Breast epithelium (tissue), 4 donors: ENCODE results near the gene CEBPA. TPM values are rescaled to one million over a fixed set of nuclear protein-coding genes. Genes with fewer than 3 reads are reported as not detected.

Experiments
- DNase-seq, 2 donors: peaks; one replicate each; pipeline ENCODE4 v3.0.0-alpha.2; 2019; ENCODE audit warnings: low spot score in 2 of 2
- H3K27ac ChIP-seq, 2 donors: fragments of 200-600 bp; sonication (generic) in 1 of 2; one replicate each; pipeline ENCODE4 v1.5.1; 2016 to 2019; ENCODE audit warnings: mild to moderate bottlenecking in 1 of 2
- H3K27me3 ChIP-seq, 2 donors: fragments of 200-600 bp; sonication (generic) in 1 of 2; one replicate each; pipeline versions ENCODE4 v1.5.1 to v1.6.0; 2017 to 2019; ENCODE audit warnings: control low read depth in 1 of 2, mild to moderate bottlenecking in 1 of 2
- H3K36me3 ChIP-seq: fragments of 200-600 bp; one replicate; pipeline ENCODE4 v1.5.1; 2019
- H3K4me1 ChIP-seq, 2 donors: fragments of 200-600 bp; sonication (generic); one replicate each; pipeline ENCODE4 v1.5.1; 2016 to 2019; ENCODE audit warnings: control low read depth in 1 of 2
- H3K4me3 ChIP-seq, 3 donors: fragments of 200-600 bp; sonication (generic); 1 replicate in 2 of 3; 2 replicates in 1 of 3; pipeline ENCODE4 v1.5.1; 2016 to 2019; ENCODE audit warnings: mild to moderate bottlenecking in 3 of 3, moderate library complexity in 2 of 3
- H3K9me3 ChIP-seq, 2 donors: fragments of 200-600 bp; sonication (generic) in 1 of 2; one replicate each; pipeline ENCODE4 v1.5.1; 2016 to 2019; ENCODE audit warnings: control low read depth in 1 of 2
- POLR2A ChIP-seq: fragments of 450-650 bp; IDR thresholded peaks from one replicate; pipeline ENCODE4 v1.6.1; 2016; ENCODE audit warnings: antibody characterized with exemption, mild to moderate bottlenecking, moderate library complexity
- POLR2AphosphoS5 ChIP-seq, 3 donors: sonication (generic); formaldehyde crosslinking; IDR thresholded peaks; one replicate each; pipeline ENCODE4 v1.6.1; 2017; ENCODE audit warnings: antibody characterized with exemption in 3 of 3
- intact Hi-C: fragments of 100-400 bp; cut with DNase I; formaldehyde crosslinking; loops from one replicate; pipeline ENCODE4 v1.15.1; 2023; ENCODE audit warnings: low total_unique reads
- total RNA-seq, 3 donors: library from RNA; depleted of rRNA; stranded (reverse); fragments of >200 nt; gene quantifications; one replicate each; pipeline ENCODE4 v1.1.0, GENCODE V29; 2016
- TF ChIP-seq, protein P1 (sequence below), 3 donors: fragments of 450-650 bp; IDR thresholded peaks; one replicate each; pipeline ENCODE4 v1.5.1; 2016 to 2017; ENCODE audit warnings: antibody characterized with exemption in 3 of 3, mild to moderate bottlenecking in 3 of 3, moderate library complexity in 3 of 3

Gene CEBPA
- total RNA-seq, 3 donors from 2014 or later = 35.1 to 263 (median 67.5) TPM

DNA sequence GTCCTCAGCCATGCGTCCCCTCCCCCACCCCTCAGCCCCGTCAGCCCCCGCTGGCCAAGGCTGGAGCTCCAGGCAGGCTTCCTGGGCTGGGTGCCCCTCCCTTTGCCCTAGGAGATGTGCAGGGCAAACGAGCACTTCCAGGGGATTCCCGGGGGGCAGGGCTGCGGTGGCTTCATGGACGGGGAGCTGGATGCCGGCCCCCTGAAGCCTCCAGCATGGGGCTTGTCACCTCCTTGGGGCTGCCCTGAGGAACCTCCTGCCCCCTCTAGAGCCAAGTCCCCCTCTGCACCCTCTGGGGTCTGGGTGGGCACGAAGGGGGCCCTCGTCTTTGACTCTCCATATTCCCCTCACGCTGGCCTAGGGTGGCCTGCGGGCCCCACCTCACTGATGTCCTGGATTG, 51.3 kb downstream of the CEBPA start:
- DNase-seq = no peak
- Histone ChIP-seq H3K4me1 (no peaks in the 10 kb centered on the region), H3K4me3 (no peak overlapping the region), H3K27ac (no peak overlapping the region), H3K9me3 (peaks cover 0 to 3% of the 10 kb centered on the region in 2 donors), H3K36me3 (no peaks in the 10 kb centered on the region), H3K27me3 (no peaks in the 10 kb centered on the region)
- intact Hi-C loops = no loop called here
- TF ChIP-seq, protein P1, sequence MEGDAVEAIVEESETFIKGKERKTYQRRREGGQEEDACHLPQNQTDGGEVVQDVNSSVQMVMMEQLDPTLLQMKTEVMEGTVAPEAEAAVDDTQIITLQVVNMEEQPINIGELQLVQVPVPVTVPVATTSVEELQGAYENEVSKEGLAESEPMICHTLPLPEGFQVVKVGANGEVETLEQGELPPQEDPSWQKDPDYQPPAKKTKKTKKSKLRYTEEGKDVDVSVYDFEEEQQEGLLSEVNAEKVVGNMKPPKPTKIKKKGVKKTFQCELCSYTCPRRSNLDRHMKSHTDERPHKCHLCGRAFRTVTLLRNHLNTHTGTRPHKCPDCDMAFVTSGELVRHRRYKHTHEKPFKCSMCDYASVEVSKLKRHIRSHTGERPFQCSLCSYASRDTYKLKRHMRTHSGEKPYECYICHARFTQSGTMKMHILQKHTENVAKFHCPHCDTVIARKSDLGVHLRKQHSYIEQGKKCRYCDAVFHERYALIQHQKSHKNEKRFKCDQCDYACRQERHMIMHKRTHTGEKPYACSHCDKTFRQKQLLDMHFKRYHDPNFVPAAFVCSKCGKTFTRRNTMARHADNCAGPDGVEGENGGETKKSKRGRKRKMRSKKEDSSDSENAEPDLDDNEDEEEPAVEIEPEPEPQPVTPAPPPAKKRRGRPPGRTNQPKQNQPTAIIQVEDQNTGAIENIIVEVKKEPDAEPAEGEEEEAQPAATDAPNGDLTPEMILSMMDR (IDR thresholded peaks at IDR 0.05) = no peak
- TF ChIP-seq POLR2AphosphoS5 (IDR thresholded peaks at IDR 0.05) (no peak), POLR2A (no peak)

DNA sequence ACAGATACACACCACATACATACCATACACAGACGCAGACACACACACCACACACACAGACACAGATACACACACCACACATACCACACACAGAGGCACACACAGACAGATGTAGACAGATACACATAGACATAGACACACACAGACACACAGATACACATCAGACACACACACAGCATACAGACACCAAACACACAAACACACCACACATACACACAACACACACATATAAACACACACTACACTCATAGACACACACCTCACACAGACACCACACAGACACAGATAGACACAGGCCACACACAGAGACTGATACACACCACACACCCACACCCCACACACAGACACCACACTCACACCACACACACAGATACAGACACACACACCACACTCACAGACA, 51.8 kb downstream of the CEBPA start:
- H3K4me1 ChIP-seq = no peaks in the 10 kb centered on the region
- peaks cover 0 to 8% of the 10 kb centered on the region in 2 donors for H3K9me3 ChIP-seq
- no peak overlapping the region for H3K4me3 ChIP-seq
- no peak overlapping the region for H3K27ac ChIP-seq
- no peaks in the 10 kb centered on the region for H3K36me3 ChIP-seq
- H3K27me3 ChIP-seq = no peaks in the 10 kb centered on the region
- intact Hi-C loops = no loop called here
- TF ChIP-seq POLR2A (no peak), POLR2AphosphoS5 (IDR thresholded peaks at IDR 0.05) (no peak)
- TF ChIP-seq, protein P1 (IDR thresholded peaks at IDR 0.05) = no peak
- no peak for DNase-seq

Other genes starting within 250 kb of the CEBPA start
- 10 to 100 TPM in 2 of 3 donors, 1 to 10 TPM in 1; 1.4 to 55.3 (median 35.4) TPM for gene RHPN2, start 237.6 kb downstream of the CEBPA start, total RNA-seq
- gene GPATCH1, start 221.4 kb downstream of the CEBPA start, total RNA-seq = 10 to 100 TPM in 2 of 3 donors, 1 to 10 TPM in 1; 9.4 to 14.2 (median 12.5) TPM
- not detected for gene WDR88, start 170.4 kb downstream of the CEBPA start, total RNA-seq
- gene LRP3, start 108.2 kb downstream of the CEBPA start, total RNA-seq = 10 to 100 TPM; 15.1 to 29.5 (median 23.8) TPM
- 1 to 10 TPM in 2 of 3 donors, not detected in 1; 6.9 to 8.8 TPM for gene SLC7A10, start 76.7 kb downstream of the CEBPA start, total RNA-seq
- 10 to 100 TPM; 23.3 to 32.0 (median 23.4) TPM for gene CEBPG, start 71.2 kb upstream of the CEBPA start, total RNA-seq
- gene PEPD, start 219.3 kb upstream of the CEBPA start, total RNA-seq = 100 to 1,000 TPM in 1 of 3 donors, 10 to 100 TPM in 2; 42.1 to 127 (median 82.3) TPM